Stimulated activated naive CD8-positive, alpha-beta T cell treated with anti-CD3 and anti-CD28 coated beads, Interleukin-15, amount 100 ng/mL, for 72 hours (primary cell): ENCODE measurements around the gene ATP8B3.
A peak's percentile ranks its signal among the peaks of the same experiment; 100 is the strongest.

Source experiments
- ATAC-seq: fragments of 150-1000 bp; cut with Tn5 transposase; 2 replicates; pipeline ENCODE4 v1.10.0; 2021; ENCODE audit warnings: mild to moderate bottlenecking, moderate library complexity
- DNase-seq, 2 donors: peaks; one replicate each; pipeline ENCODE4 v3.0.0; 2021 to 2022
- H3K27ac Mint-ChIP-seq, 2 donors: one replicate each; pipeline ENCODE4 v1.8.0; 2022; ENCODE audit warnings: mild to moderate bottlenecking in 2 of 2, mixed read lengths in 2 of 2, moderate library complexity in 2 of 2
- H3K27me3 Mint-ChIP-seq: one replicate; pipeline ENCODE4 v1.8.0; 2022; ENCODE audit warnings: mixed read lengths
- H3K4me1 Mint-ChIP-seq: one replicate; pipeline ENCODE4 v1.8.0; 2022; ENCODE audit warnings: mild to moderate bottlenecking, mixed read lengths
- H3K4me3 Mint-ChIP-seq, 2 donors: one replicate each; pipeline ENCODE4 v1.8.0; 2022; ENCODE audit warnings: mild to moderate bottlenecking in 2 of 2, mixed read lengths in 2 of 2, moderate library complexity in 1 of 2
- H3K9me3 Mint-ChIP-seq, 2 donors: one replicate each; pipeline ENCODE4 v1.8.0; 2022; ENCODE audit warnings: mixed read lengths in 2 of 2

The ATP8B3 gene

GRCh38 chr19:1843646-1844394, 31.7 kb upstream of the ATP8B3 start:
- Mint-ChIP-seq H3K4me1 (peaks cover 83% of the 10 kb centered on the region), H3K4me3 (no peak overlapping the region), H3K9me3 (no peaks in the 10 kb centered on the region), H3K27ac (no peak overlapping the region), H3K27me3 (no peaks in the 10 kb centered on the region)
- ATAC-seq = no peak
- no peak for DNase-seq

GRCh38 chr19:1843116-1843515, 31.0 kb upstream of the ATP8B3 start:
- peaks cover 87% of the 10 kb centered on the region for H3K4me1 Mint-ChIP-seq
- H3K27me3 Mint-ChIP-seq = no peaks in the 10 kb centered on the region
- no peak overlapping the region for H3K4me3 Mint-ChIP-seq
- H3K9me3 Mint-ChIP-seq = no peaks in the 10 kb centered on the region
- H3K27ac Mint-ChIP-seq = peak overlapping the region in 1 of 2 donors; percentile 80
- DNase-seq (no peak), ATAC-seq (no peak)

- Mint-ChIP-seq H3K4me1 (peaks cover 90% of the 10 kb centered on the region), H3K27ac (peak overlapping the region in 1 of 2 donors; percentile 89), H3K4me3 (no peak overlapping the region), H3K9me3 (no peaks in the 10 kb centered on the region), H3K27me3 (no peaks in the 10 kb centered on the region)
- ATAC-seq (no peak), DNase-seq (no peak)
Measured at GRCh38 chr19:1841209-1841924, 29.3 kb upstream of the ATP8B3 start.

GRCh38 chr19:1840541-1841115, 28.6 kb upstream of the ATP8B3 start:
- ATAC-seq (no peak), DNase-seq (no peak)
- peaks cover 90% of the 10 kb centered on the region for H3K4me1 Mint-ChIP-seq
- no peaks in the 10 kb centered on the region for H3K27me3 Mint-ChIP-seq
- no peak overlapping the region for H3K4me3 Mint-ChIP-seq
- peak overlapping the region in 1 of 2 donors; percentile 66 for H3K27ac Mint-ChIP-seq
- H3K9me3 Mint-ChIP-seq = no peaks in the 10 kb centered on the region

GRCh38 chr19:1839658-1840540, 27.8 kb upstream of the ATP8B3 start:
- Mint-ChIP-seq H3K27me3 (no peaks in the 10 kb centered on the region), H3K4me3 (no peak overlapping the region), H3K27ac (peak overlapping the region; percentile 57 to 88), H3K9me3 (no peaks in the 10 kb centered on the region), H3K4me1 (peaks cover 85% of the 10 kb centered on the region)
- DNase-seq = no peak
- ATAC-seq = no peak

- Mint-ChIP-seq H3K4me1 (peaks cover 77% of the 10 kb centered on the region), H3K9me3 (no peaks in the 10 kb centered on the region), H3K27ac (peak overlapping the region in 1 of 2 donors; percentile 63), H3K27me3 (no peaks in the 10 kb centered on the region), H3K4me3 (no peak overlapping the region)
- ATAC-seq (peak; percentile 72), DNase-seq (peak; percentile 64 to 67)
Measured at GRCh38 chr19:1837625-1838105, 25.6 kb upstream of the ATP8B3 start.

GRCh38 chr19:1837222-1837565, 25.1 kb upstream of the ATP8B3 start:
- peak; percentile 10 for ATAC-seq
- DNase-seq = no peak
- peaks cover 73% of the 10 kb centered on the region for H3K4me1 Mint-ChIP-seq

GRCh38 chr19:1836458-1837221, 24.6 kb upstream of the ATP8B3 start:
- Mint-ChIP-seq H3K4me1 (peaks cover 73% of the 10 kb centered on the region), H3K27ac (no peak overlapping the region), H3K27me3 (no peaks in the 10 kb centered on the region), H3K4me3 (no peak overlapping the region), H3K9me3 (no peaks in the 10 kb centered on the region)
- DNase-seq (no peak), ATAC-seq (no peak)

More at GRCh38 chr19:1837222-1837565, 25.1 kb upstream of the ATP8B3 start:
- H3K27ac Mint-ChIP-seq = peak overlapping the region in 1 of 2 donors; percentile 63
- H3K27me3 Mint-ChIP-seq = no peaks in the 10 kb centered on the region
- H3K4me3 Mint-ChIP-seq = no peak overlapping the region
- no peaks in the 10 kb centered on the region for H3K9me3 Mint-ChIP-seq

- DNase-seq (no peak), ATAC-seq (no peak)
- Mint-ChIP-seq H3K27me3 (no peaks in the 10 kb centered on the region), H3K27ac (peak overlapping the region in 1 of 2 donors; percentile 60), H3K4me3 (no peak overlapping the region), H3K4me1 (peaks cover 53% of the 10 kb centered on the region), H3K9me3 (no peaks in the 10 kb centered on the region)
Measured at GRCh38 chr19:1833540-1833939, 21.5 kb upstream of the ATP8B3 start.

GRCh38 chr19:1832046-1832663, 20.1 kb upstream of the ATP8B3 start:
- ATAC-seq (no peak), DNase-seq (no peak)
- peaks cover 40% of the 10 kb centered on the region for H3K4me1 Mint-ChIP-seq
- no peak overlapping the region for H3K4me3 Mint-ChIP-seq
- no peak overlapping the region for H3K27ac Mint-ChIP-seq
- no peaks in the 10 kb centered on the region for H3K9me3 Mint-ChIP-seq
- no peaks in the 10 kb centered on the region for H3K27me3 Mint-ChIP-seq

GRCh38 chr19:1830978-1831377, 18.9 kb upstream of the ATP8B3 start:
- Mint-ChIP-seq H3K4me1 (peaks cover 32% of the 10 kb centered on the region), H3K27ac (no peak overlapping the region), H3K9me3 (no peaks in the 10 kb centered on the region), H3K27me3 (no peaks in the 10 kb centered on the region), H3K4me3 (no peak overlapping the region)
- no peak for DNase-seq
- ATAC-seq = no peak

GRCh38 chr19:1830568-1830967, 18.5 kb upstream of the ATP8B3 start:
- no peak for ATAC-seq

GRCh38 chr19:1829958-1830357, 17.9 kb upstream of the ATP8B3 start:
- Mint-ChIP-seq H3K4me1 (peaks cover 30% of the 10 kb centered on the region), H3K4me3 (no peak overlapping the region), H3K9me3 (no peaks in the 10 kb centered on the region), H3K27ac (no peak overlapping the region), H3K27me3 (no peaks in the 10 kb centered on the region)
- no peak for ATAC-seq
- DNase-seq = no peak

More at GRCh38 chr19:1830568-1830967, 18.5 kb upstream of the ATP8B3 start:
- Mint-ChIP-seq H3K27ac (peak overlapping the region in 1 of 2 donors; percentile 28), H3K4me1 (peaks cover 31% of the 10 kb centered on the region), H3K27me3 (no peaks in the 10 kb centered on the region), H3K9me3 (no peaks in the 10 kb centered on the region), H3K4me3 (no peak overlapping the region)
- no peak for DNase-seq
